GM23338 (cell line): ENCODE measurements around the gene IQUB. TPM values are rescaled to one million over a fixed set of nuclear protein-coding genes. Genes with fewer than 3 reads are reported as not detected.

Source experiments
- ATAC-seq: fragments of 200-7000 bp; cut with Tn5 transposase; 3 replicates; pipeline ENCODE4 v1.9.1; 2020
- DNase-seq: peaks from one replicate; pipeline ENCODE4 v3.0.0-alpha.2; 2015; ENCODE audit warnings: low spot score
- H2AFZ ChIP-seq: fragments of 200-600 bp; sonication (generic); 2 replicates; pipeline ENCODE4 v1.8.0; 2016; ENCODE audit warnings: antibody characterized with exemption, mild to moderate bottlenecking, moderate library complexity
- H3F3A ChIP-seq: fragments of 200-600 bp; sonication (generic); replicated peaks from 2 replicates; pipeline ENCODE4 v1.8.0; 2017; ENCODE audit warnings: antibody characterized with exemption, mixed run types, low read depth
- H3K27ac ChIP-seq: fragments of 200-600 bp; sonication (generic); 2 replicates; pipeline ENCODE4 v1.6.1; 2016; ENCODE audit warnings: low read depth
- H3K27me3 ChIP-seq: fragments of 200-600 bp; sonication (generic); 2 replicates; pipeline ENCODE4 v1.8.0; 2016; ENCODE audit warnings: mild to moderate bottlenecking, mixed run types, moderate library complexity; ENCODE audit not compliant: insufficient read depth
- H3K36me3 ChIP-seq: fragments of 200-600 bp; sonication (generic); 2 replicates; pipeline ENCODE4 v1.8.0; 2016; ENCODE audit warnings: mild to moderate bottlenecking; ENCODE audit not compliant: insufficient read depth
- H3K4me1 ChIP-seq: fragments of 200-600 bp; sonication (generic); 2 replicates; pipeline ENCODE4 v1.8.0; 2016; ENCODE audit warnings: mild to moderate bottlenecking, moderate library complexity; ENCODE audit not compliant: insufficient read depth
- H3K4me2 ChIP-seq: fragments of 200-600 bp; sonication (generic); 2 replicates; pipeline ENCODE4 v1.7.1; 2017; ENCODE audit warnings: mixed run types
- H3K4me3 ChIP-seq: fragments of 200-600 bp; sonication (generic); 2 replicates; pipeline ENCODE4 v1.6.1; 2016; ENCODE audit warnings: mixed run types
- H3K79me2 ChIP-seq: fragments of 200-600 bp; sonication (generic); replicated peaks from 2 replicates; pipeline ENCODE4 v1.8.0; 2017; ENCODE audit warnings: mild to moderate bottlenecking; ENCODE audit not compliant: insufficient read depth
- H3K9me2 ChIP-seq: fragments of 200-600 bp; sonication (generic); 2 replicates; pipeline ENCODE4 v1.8.0; 2017; ENCODE audit not compliant: insufficient read depth
- H4K20me1 ChIP-seq: fragments of 200-600 bp; sonication (generic); replicated peaks from 2 replicates; pipeline ENCODE4 v1.8.0; 2017; ENCODE audit warnings: mild to moderate bottlenecking; ENCODE audit not compliant: insufficient read depth
- H3K27ac Mint-ChIP-seq: 2 replicates; pipeline ENCODE4 v1.8.0; 2020; ENCODE audit warnings: inconsistent platforms, mild to moderate bottlenecking, moderate library complexity, mixed read lengths
- H3K27me3 Mint-ChIP-seq: 3 replicates; pipeline ENCODE4 v1.8.0; 2022; ENCODE audit warnings: low read depth, mild to moderate bottlenecking, moderate library complexity, mixed read lengths, inconsistent platforms; ENCODE audit not compliant: insufficient read depth, poor library complexity
- H3K36me3 Mint-ChIP-seq: 3 replicates; pipeline ENCODE4 v1.8.0; 2021; ENCODE audit warnings: low read depth, mild to moderate bottlenecking, inconsistent platforms, moderate library complexity, mixed read lengths
- H3K4me1 Mint-ChIP-seq: 3 replicates; pipeline ENCODE4 v1.8.0; 2020; ENCODE audit warnings: mild to moderate bottlenecking, inconsistent platforms, mixed read lengths
- H3K4me3 Mint-ChIP-seq: 3 replicates; pipeline ENCODE4 v1.8.0; 2021; ENCODE audit warnings: moderate library complexity, mild to moderate bottlenecking, inconsistent platforms, mixed read lengths
- H3K9me3 Mint-ChIP-seq: 3 replicates; pipeline ENCODE4 v1.8.0; 2020; ENCODE audit warnings: moderate library complexity, mild to moderate bottlenecking, inconsistent platforms, mixed read lengths
- CREB1 ChIP-seq: fragments of 250-450 bp; sonication (Bioruptor Pico); IDR thresholded peaks from 2 replicates; pipeline ENCODE4 v1.5.0; 2020; ENCODE audit warnings: low read depth, mild to moderate bottlenecking, moderate library complexity
- EZH2 ChIP-seq: fragments of 200-600 bp; sonication (generic); IDR thresholded peaks from one replicate; pipeline ENCODE4 v1.8.0; 2017; ENCODE audit warnings: antibody characterized with exemption, mild to moderate bottlenecking, low read depth; ENCODE audit not compliant: unreplicated experiment
- EZH2phosphoT487 ChIP-seq: fragments of 200-600 bp; sonication (generic); IDR thresholded peaks from one replicate; pipeline ENCODE4 v1.8.1; 2018; ENCODE audit warnings: antibody characterized with exemption; ENCODE audit not compliant: unreplicated experiment
- JUNB ChIP-seq: IDR thresholded peaks from one replicate; pipeline ENCODE4 v1.6.1; 2016; ENCODE audit warnings: antibody characterized with exemption; ENCODE audit not compliant: unreplicated experiment
- POLR2AphosphoS5 ChIP-seq: IDR thresholded peaks from 2 replicates; pipeline ENCODE4 v1.6.1; 2016; ENCODE audit warnings: antibody characterized with exemption, low read depth
- ZNF331 ChIP-seq: fragments of 250-450 bp; sonication (Bioruptor Pico); IDR thresholded peaks from 2 replicates; pipeline ENCODE4 v1.5.0; 2020; ENCODE audit warnings: low read depth, mild to moderate bottlenecking, moderate library complexity
- polyA plus RNA-seq: library from polyadenylated mRNA; unstranded; fragments of >200 nt; fragmentation: Nextera tagmentation; extraction: Ambion mirVana; gene quantifications from 2 replicates; pipeline ENCODE4 v1.2.1, GENCODE V29; 2016
- total RNA-seq: library from RNA; depleted of rRNA; stranded (reverse); fragments of >200 nt; shearing (Covaris generic); gene quantifications from 2 replicates; pipeline ENCODE4 v1.2.3, GENCODE V29; 2014
- TF ChIP-seq, protein P1 (sequence below): IDR thresholded peaks from one replicate; pipeline ENCODE4 v1.6.1; 2018; ENCODE audit warnings: antibody characterized with exemption; ENCODE audit not compliant: unreplicated experiment
- TF ChIP-seq, protein P2 (sequence below): IDR thresholded peaks from 2 replicates; pipeline ENCODE4 v1.6.1; 2016; ENCODE audit warnings: antibody characterized with exemption
- TF ChIP-seq, protein P3 (sequence below), 2 experiments: fragments of 200-600 bp in 1 of 2; sonication (generic) in 1 of 2; conservative IDR thresholded peaks; 2 replicates each; pipeline versions ENCODE4 v1.5.1 to v1.6.1; 2016 to 2017; ENCODE audit warnings: antibody characterized with exemption in 2 of 2, low read depth in 2 of 2, mild to moderate bottlenecking in 2 of 2, moderate library complexity in 1 of 2
- TF ChIP-seq, protein P4 (sequence below): fragments of 250-450 bp; sonication (Bioruptor Pico); IDR thresholded peaks from 2 replicates; pipeline ENCODE4 v1.5.0; 2020; ENCODE audit warnings: mild to moderate bottlenecking, moderate library complexity

The IQUB gene
- total and polyA plus RNA-seq, 2 experiments from 2014 or later = 0.79 to 1.1 TPM

DNA sequence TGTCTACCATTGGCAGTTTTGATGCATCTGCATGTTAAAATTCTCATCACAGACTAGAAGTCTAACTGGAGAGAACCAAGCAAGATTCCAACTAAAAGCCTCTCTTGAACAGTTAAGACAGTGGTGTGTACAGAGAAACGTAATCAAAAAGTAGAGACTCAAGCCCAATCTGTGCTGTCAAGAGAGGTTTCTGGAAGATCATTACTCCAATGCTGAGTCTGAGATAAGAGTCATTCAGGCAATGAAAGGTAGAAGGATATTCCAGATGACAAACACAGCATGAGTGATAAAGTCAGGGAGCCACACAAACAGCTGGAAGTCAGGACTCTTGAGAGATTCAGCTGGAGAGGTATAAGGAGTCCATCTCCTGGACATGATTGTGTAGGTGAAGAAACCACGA lies 48.7 kb downstream of the IQUB start (continued):
- TF ChIP-seq, protein P1, sequence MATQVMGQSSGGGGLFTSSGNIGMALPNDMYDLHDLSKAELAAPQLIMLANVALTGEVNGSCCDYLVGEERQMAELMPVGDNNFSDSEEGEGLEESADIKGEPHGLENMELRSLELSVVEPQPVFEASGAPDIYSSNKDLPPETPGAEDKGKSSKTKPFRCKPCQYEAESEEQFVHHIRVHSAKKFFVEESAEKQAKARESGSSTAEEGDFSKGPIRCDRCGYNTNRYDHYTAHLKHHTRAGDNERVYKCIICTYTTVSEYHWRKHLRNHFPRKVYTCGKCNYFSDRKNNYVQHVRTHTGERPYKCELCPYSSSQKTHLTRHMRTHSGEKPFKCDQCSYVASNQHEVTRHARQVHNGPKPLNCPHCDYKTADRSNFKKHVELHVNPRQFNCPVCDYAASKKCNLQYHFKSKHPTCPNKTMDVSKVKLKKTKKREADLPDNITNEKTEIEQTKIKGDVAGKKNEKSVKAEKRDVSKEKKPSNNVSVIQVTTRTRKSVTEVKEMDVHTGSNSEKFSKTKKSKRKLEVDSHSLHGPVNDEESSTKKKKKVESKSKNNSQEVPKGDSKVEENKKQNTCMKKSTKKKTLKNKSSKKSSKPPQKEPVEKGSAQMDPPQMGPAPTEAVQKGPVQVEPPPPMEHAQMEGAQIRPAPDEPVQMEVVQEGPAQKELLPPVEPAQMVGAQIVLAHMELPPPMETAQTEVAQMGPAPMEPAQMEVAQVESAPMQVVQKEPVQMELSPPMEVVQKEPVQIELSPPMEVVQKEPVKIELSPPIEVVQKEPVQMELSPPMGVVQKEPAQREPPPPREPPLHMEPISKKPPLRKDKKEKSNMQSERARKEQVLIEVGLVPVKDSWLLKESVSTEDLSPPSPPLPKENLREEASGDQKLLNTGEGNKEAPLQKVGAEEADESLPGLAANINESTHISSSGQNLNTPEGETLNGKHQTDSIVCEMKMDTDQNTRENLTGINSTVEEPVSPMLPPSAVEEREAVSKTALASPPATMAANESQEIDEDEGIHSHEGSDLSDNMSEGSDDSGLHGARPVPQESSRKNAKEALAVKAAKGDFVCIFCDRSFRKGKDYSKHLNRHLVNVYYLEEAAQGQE = no peak
- TF ChIP-seq, protein P2, sequence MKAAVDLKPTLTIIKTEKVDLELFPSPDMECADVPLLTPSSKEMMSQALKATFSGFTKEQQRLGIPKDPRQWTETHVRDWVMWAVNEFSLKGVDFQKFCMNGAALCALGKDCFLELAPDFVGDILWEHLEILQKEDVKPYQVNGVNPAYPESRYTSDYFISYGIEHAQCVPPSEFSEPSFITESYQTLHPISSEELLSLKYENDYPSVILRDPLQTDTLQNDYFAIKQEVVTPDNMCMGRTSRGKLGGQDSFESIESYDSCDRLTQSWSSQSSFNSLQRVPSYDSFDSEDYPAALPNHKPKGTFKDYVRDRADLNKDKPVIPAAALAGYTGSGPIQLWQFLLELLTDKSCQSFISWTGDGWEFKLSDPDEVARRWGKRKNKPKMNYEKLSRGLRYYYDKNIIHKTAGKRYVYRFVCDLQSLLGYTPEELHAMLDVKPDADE = no peak
- TF ChIP-seq, protein P3, sequence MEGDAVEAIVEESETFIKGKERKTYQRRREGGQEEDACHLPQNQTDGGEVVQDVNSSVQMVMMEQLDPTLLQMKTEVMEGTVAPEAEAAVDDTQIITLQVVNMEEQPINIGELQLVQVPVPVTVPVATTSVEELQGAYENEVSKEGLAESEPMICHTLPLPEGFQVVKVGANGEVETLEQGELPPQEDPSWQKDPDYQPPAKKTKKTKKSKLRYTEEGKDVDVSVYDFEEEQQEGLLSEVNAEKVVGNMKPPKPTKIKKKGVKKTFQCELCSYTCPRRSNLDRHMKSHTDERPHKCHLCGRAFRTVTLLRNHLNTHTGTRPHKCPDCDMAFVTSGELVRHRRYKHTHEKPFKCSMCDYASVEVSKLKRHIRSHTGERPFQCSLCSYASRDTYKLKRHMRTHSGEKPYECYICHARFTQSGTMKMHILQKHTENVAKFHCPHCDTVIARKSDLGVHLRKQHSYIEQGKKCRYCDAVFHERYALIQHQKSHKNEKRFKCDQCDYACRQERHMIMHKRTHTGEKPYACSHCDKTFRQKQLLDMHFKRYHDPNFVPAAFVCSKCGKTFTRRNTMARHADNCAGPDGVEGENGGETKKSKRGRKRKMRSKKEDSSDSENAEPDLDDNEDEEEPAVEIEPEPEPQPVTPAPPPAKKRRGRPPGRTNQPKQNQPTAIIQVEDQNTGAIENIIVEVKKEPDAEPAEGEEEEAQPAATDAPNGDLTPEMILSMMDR (conservative IDR thresholded peaks at IDR 0.05; ENCODE audit: low read depth in 2 of 2) = no peak
- TF ChIP-seq EZH2 (no peak), JUNB (no peak)

DNA sequence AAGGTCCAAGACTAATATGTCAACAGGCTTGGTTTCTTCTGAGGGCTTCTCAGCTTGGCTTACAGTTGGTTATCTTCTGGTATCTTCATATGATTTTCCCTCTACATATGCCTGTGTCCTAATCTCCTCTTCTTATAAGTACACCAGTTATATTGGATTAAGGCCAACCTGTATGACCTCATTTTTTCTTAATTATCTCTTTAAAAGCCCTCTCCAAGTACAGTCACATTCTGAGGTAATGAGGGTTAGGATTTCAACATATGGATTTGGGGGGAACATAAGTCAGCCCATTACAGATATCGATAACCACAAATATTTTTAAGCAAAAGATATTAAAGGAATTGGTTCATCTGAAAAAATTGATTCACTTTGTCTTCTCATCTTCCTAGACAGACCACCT lies 49.2 kb downstream of the IQUB start:
- Histone ChIP-seq H3K27me3 (no peaks in the 10 kb centered on the region), H3K4me3 (no peak overlapping the region), H3K27ac (no peak overlapping the region), H3K4me1 (no peaks in the 10 kb centered on the region), H3K36me3 (no peaks in the 10 kb centered on the region), H3K4me2 (no peak overlapping the region), H3F3A (no peaks in the 10 kb centered on the region), H3K79me2 (no peaks in the 10 kb centered on the region), H3K9me2 (no peaks in the 10 kb centered on the region), H4K20me1 (no peaks in the 10 kb centered on the region), H2AFZ (no peak overlapping the region)
- Mint-ChIP-seq H3K4me1 (no peaks in the 10 kb centered on the region), H3K36me3 (no peaks in the 10 kb centered on the region), H3K4me3 (no peak overlapping the region), H3K9me3 (no peaks in the 10 kb centered on the region), H3K27me3 (no peaks in the 10 kb centered on the region), H3K27ac (no peak overlapping the region)
- ATAC-seq (no peak), DNase-seq (no peak)
- TF ChIP-seq EZH2phosphoT487 (no peak), EZH2 (no peak), CREB1 (CRISPR knock-in tag) (no peak), POLR2AphosphoS5 (no peak), ZNF331 (CRISPR knock-in tag) (no peak)
- TF ChIP-seq, protein P4, sequence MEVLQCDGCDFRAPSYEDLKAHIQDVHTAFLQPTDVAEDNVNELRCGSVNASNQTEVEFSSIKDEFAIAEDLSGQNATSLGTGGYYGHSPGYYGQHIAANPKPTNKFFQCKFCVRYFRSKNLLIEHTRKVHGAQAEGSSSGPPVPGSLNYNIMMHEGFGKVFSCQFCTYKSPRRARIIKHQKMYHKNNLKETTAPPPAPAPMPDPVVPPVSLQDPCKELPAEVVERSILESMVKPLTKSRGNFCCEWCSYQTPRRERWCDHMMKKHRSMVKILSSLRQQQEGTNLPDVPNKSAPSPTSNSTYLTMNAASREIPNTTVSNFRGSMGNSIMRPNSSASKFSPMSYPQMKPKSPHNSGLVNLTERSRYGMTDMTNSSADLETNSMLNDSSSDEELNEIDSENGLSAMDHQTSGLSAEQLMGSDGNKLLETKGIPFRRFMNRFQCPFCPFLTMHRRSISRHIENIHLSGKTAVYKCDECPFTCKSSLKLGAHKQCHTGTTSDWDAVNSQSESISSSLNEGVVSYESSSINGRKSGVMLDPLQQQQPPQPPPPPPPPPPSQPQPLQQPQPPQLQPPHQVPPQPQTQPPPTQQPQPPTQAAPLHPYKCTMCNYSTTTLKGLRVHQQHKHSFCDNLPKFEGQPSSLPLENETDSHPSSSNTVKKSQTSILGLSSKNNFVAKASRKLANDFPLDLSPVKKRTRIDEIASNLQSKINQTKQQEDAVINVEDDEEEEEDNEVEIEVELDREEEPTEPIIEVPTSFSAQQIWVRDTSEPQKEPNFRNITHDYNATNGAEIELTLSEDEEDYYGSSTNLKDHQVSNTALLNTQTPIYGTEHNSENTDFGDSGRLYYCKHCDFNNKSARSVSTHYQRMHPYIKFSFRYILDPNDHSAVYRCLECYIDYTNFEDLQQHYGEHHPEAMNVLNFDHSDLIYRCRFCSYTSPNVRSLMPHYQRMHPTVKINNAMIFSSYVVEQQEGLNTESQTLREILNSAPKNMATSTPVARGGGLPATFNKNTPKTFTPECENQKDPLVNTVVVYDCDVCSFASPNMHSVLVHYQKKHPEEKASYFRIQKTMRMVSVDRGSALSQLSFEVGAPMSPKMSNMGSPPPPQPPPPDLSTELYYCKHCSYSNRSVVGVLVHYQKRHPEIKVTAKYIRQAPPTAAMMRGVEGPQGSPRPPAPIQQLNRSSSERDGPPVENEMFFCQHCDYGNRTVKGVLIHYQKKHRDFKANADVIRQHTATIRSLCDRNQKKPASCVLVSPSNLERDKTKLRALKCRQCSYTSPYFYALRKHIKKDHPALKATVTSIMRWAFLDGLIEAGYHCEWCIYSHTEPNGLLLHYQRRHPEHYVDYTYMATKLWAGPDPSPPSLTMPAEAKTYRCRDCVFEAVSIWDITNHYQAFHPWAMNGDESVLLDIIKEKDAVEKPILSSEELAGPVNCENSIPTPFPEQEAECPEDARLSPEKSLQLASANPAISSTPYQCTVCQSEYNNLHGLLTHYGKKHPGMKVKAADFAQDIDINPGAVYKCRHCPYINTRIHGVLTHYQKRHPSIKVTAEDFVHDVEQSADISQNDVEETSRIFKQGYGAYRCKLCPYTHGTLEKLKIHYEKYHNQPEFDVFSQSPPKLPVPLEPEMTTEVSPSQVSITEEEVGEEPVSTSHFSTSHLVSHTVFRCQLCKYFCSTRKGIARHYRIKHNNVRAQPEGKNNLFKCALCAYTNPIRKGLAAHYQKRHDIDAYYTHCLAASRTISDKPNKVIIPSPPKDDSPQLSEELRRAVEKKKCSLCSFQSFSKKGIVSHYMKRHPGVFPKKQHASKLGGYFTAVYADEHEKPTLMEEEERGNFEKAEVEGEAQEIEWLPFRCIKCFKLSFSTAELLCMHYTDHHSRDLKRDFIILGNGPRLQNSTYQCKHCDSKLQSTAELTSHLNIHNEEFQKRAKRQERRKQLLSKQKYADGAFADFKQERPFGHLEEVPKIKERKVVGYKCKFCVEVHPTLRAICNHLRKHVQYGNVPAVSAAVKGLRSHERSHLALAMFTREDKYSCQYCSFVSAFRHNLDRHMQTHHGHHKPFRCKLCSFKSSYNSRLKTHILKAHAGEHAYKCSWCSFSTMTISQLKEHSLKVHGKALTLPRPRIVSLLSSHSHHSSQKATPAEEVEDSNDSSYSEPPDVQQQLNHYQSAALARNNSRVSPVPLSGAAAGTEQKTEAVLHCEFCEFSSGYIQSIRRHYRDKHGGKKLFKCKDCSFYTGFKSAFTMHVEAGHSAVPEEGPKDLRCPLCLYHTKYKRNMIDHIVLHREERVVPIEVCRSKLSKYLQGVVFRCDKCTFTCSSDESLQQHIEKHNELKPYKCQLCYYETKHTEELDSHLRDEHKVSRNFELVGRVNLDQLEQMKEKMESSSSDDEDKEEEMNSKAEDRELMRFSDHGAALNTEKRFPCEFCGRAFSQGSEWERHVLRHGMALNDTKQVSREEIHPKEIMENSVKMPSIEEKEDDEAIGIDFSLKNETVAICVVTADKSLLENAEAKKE (CRISPR knock-in tag) = no peak
- TF ChIP-seq, protein P2 = no peak
